ENCODE results near the gene NT5DC4.

DNA sequence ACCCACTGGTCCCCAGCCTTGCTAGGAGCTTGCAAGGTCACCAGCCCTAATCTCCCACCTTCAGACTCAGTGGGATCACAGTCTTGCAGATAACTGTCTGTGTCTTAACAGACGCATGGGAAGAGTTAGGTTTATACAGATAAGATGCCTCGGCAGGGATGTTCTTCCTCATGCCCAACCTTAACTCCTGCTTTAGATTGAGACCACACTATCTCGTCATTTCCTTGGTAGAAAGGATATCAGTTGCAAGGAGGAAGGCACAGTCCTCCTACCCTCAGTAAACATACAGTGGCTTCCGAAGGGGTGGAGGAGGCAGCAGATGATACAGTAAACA is 7.2 kb downstream of the NT5DC4 start:
- TF ChIP-seq, protein P1, sequence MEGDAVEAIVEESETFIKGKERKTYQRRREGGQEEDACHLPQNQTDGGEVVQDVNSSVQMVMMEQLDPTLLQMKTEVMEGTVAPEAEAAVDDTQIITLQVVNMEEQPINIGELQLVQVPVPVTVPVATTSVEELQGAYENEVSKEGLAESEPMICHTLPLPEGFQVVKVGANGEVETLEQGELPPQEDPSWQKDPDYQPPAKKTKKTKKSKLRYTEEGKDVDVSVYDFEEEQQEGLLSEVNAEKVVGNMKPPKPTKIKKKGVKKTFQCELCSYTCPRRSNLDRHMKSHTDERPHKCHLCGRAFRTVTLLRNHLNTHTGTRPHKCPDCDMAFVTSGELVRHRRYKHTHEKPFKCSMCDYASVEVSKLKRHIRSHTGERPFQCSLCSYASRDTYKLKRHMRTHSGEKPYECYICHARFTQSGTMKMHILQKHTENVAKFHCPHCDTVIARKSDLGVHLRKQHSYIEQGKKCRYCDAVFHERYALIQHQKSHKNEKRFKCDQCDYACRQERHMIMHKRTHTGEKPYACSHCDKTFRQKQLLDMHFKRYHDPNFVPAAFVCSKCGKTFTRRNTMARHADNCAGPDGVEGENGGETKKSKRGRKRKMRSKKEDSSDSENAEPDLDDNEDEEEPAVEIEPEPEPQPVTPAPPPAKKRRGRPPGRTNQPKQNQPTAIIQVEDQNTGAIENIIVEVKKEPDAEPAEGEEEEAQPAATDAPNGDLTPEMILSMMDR (conservative IDR thresholded peaks at IDR 0.05; ENCODE audit: low read depth, low read length): no peak
- no peak for TF ChIP-seq POLR2A (IDR thresholded peaks at IDR 0.05; ENCODE audit: low read depth, low read length)

Data from IMR-90 (cell line).